GM21786 (cell line): Measurements from ENCODE around the gene IL36G.

ENCODE experiments used
- ATAC-seq: cut with Tn5 transposase; IDR thresholded peaks from one replicate; pipeline ENCODE4 v1.9.1; 2021; ENCODE audit not compliant: unreplicated experiment

Gene IL36G

GRCh38 chr2:113015655-113016054, 37.8 kb downstream of the IL36G start:
- no peak for ATAC-seq

- ATAC-seq, result no peak
Measured at GRCh38 chr2:113018509-113018908, 40.7 kb downstream of the IL36G start.

- ATAC-seq, result no peak
Measured at GRCh38 chr2:113021312-113021711, 43.5 kb downstream of the IL36G start.

- ATAC-seq, result no peak
Measured at GRCh38 chr2:113024764-113025163, 47.0 kb downstream of the IL36G start.

GRCh38 chr2:113025737-113026136, 47.9 kb downstream of the IL36G start:
- no peak for ATAC-seq

GRCh38 chr2:113027691-113028090, 49.9 kb downstream of the IL36G start:
- ATAC-seq, result no peak

GRCh38 chr2:113028112-113028511, 50.3 kb downstream of the IL36G start:
- no peak for ATAC-seq

GRCh38 chr2:113032737-113033136, 54.9 kb downstream of the IL36G start:
- no peak for ATAC-seq

GRCh38 chr2:113034016-113034415, 56.2 kb downstream of the IL36G start:
- no peak for ATAC-seq
